Thoracic aorta (tissue), 2 donors: ENCODE results near the gene SDK2. TPM values are rescaled to one million over a fixed set of nuclear protein-coding genes. Genes with fewer than 3 reads are reported as not detected.

Source experiments
- ATAC-seq: fragments of 150-250 bp; one replicate; pipeline ENCODE4 v1.8.0; 2017; ENCODE audit warnings: low read depth; ENCODE audit not compliant: insufficient number of reproducible peaks, low FRiP score
- DNase-seq: peaks from one replicate; pipeline ENCODE4 v3.0.0-alpha.2; 2020; ENCODE audit warnings: low spot score
- H3K27ac ChIP-seq, 2 donors: fragments of 200-600 bp; sonication (generic); 1 replicate in 1 of 2; 2 replicates in 1 of 2; pipeline ENCODE4 v1.5.1; 2016; ENCODE audit warnings: mild to moderate bottlenecking in 2 of 2, moderate library complexity in 2 of 2
- H3K27me3 ChIP-seq: fragments of 200-600 bp; sonication (generic); replicated peaks from 2 replicates; pipeline ENCODE4 v1.6.0; 2016; ENCODE audit warnings: mild to moderate bottlenecking; ENCODE audit not compliant: insufficient read depth
- H3K36me3 ChIP-seq: fragments of 200-600 bp; sonication (generic); one replicate; pipeline ENCODE4 v1.5.1; 2016
- H3K4me1 ChIP-seq, 2 donors: fragments of 200-600 bp; sonication (generic); 1 replicate in 1 of 2; 2 replicates in 1 of 2; pipeline versions ENCODE4 v1.5.1 to v1.6.0; 2016; ENCODE audit warnings: low read depth in 2 of 2, mild to moderate bottlenecking in 1 of 2; ENCODE audit not compliant: control insufficient read depth in 1 of 2
- H3K4me3 ChIP-seq: fragments of 200-600 bp; sonication (generic); 2 replicates; pipeline ENCODE4 v1.5.1; 2016; ENCODE audit warnings: mild to moderate bottlenecking
- H3K9me3 ChIP-seq: fragments of 200-600 bp; sonication (generic); 2 replicates; pipeline ENCODE4 v1.5.1; 2016
- total RNA-seq, 2 donors: library from RNA; depleted of rRNA; stranded (reverse); fragments of >200 nt; gene quantifications; one replicate each; pipeline versions ENCODE4 v1.1.0 to v1.2.3, GENCODE V29; 2016
- TF ChIP-seq, protein P1 (sequence below): fragments of 200-600 bp; sonication (generic); IDR thresholded peaks from one replicate; pipeline ENCODE4 v1.5.1; 2019; ENCODE audit warnings: antibody characterized with exemption

The SDK2 gene
- total RNA-seq, 2 donors from 2014 or later = 6.0 to 8.9 TPM

DNA sequence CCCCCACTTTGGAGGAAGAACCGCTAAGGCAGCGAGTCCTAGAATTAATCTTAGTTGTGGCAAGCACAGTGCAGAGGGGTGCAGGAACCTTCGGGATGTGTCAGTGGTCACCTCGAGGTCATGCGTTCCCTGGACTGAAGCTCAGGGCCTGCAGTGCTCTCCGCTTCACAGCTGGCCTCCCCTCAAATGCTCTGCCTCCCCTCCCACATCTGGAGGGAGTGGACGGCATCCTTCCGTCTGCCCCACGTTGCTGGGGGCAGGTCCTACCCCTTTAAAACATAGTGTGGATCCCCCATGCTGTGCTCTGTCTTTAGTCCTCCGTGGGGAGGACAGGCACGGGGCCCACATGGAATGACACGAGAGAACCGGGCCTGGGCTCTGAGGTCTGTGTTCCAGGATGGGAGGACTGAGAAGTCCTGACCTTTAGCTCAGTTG, 232.9 kb downstream of the SDK2 start:
- Histone ChIP-seq H3K36me3 (no peaks in the 10 kb centered on the region), H3K4me1 (no peaks in the 10 kb centered on the region), H3K27ac (no peak overlapping the region), H3K4me3 (no peak overlapping the region), H3K9me3 (no peaks in the 10 kb centered on the region), H3K27me3 (no peaks in the 10 kb centered on the region)
- TF ChIP-seq, protein P1, sequence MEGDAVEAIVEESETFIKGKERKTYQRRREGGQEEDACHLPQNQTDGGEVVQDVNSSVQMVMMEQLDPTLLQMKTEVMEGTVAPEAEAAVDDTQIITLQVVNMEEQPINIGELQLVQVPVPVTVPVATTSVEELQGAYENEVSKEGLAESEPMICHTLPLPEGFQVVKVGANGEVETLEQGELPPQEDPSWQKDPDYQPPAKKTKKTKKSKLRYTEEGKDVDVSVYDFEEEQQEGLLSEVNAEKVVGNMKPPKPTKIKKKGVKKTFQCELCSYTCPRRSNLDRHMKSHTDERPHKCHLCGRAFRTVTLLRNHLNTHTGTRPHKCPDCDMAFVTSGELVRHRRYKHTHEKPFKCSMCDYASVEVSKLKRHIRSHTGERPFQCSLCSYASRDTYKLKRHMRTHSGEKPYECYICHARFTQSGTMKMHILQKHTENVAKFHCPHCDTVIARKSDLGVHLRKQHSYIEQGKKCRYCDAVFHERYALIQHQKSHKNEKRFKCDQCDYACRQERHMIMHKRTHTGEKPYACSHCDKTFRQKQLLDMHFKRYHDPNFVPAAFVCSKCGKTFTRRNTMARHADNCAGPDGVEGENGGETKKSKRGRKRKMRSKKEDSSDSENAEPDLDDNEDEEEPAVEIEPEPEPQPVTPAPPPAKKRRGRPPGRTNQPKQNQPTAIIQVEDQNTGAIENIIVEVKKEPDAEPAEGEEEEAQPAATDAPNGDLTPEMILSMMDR = no peak
- ATAC-seq (no peak), DNase-seq (no peak)

DNA sequence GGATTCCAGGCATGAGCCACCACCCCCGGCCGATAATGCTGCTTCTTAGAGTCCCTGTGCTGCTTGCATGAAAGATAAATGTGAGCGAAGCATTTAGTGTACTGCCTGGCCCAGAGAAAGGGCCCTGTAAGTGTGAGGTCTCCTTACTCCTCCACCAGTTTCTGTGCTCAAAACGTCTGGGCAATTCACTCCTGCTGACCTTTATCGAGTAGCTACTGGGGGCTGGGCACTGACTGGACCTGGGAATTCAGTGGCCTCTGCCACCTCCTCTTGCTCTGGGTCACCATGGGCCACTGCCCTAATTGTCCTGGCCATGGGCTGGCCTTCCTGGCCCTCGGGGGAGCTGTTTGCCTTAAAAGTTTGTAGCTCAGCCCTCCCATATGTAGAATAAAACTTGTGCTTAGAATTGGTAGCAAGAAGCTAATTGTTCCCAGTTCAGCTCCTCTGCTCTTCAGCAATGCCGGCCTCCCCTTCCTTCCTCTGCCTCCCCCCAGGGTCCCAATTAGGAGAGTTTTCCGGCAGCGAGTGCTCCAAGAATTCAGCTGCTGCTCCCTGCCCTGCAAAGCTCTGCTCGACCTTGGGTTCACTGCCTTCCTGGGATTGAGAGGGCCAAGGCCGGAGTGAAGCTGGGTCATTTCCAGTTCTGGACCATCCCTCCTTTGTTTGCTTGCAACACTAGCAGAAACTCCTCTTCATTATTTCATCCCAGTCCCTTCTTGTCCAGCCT, 233.5 kb downstream of the SDK2 start:
- ATAC-seq = no peak
- no peaks in the 10 kb centered on the region for H3K27me3 ChIP-seq
- H3K36me3 ChIP-seq = no peaks in the 10 kb centered on the region
- TF ChIP-seq, protein P1 = no peak
- no peaks in the 10 kb centered on the region for H3K4me1 ChIP-seq
- no peak overlapping the region for H3K4me3 ChIP-seq
- DNase-seq = no peak
- no peaks in the 10 kb centered on the region for H3K9me3 ChIP-seq
- H3K27ac ChIP-seq = no peak overlapping the region

DNA sequence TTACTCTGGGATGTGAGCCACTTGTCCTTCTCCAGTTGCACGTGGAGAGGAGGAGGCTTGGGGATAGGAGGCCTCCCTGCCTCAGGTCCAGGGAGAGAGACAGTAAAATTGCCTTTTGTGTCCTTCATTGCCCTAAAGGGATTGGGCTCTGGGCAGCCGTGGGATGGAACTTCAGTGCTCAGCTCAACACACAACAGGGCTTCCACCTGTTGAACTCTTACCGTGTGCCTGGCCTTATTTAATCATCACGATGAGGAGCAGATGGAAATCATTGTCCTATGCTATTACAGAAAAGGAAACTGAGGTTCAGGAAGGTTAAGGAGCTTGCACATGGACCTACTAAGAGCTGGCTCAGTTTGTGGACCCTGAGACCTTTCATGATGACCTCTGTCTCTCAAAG, 240.0 kb downstream of the SDK2 start:
- no peaks in the 10 kb centered on the region for H3K27me3 ChIP-seq
- H3K4me3 ChIP-seq = no peak overlapping the region
- H3K36me3 ChIP-seq = no peaks in the 10 kb centered on the region
- DNase-seq (no peak), ATAC-seq (no peak)
- TF ChIP-seq, protein P1 = no peak
- no peaks in the 10 kb centered on the region for H3K9me3 ChIP-seq
- H3K27ac ChIP-seq = no peak overlapping the region
- no peaks in the 10 kb centered on the region for H3K4me1 ChIP-seq

DNA sequence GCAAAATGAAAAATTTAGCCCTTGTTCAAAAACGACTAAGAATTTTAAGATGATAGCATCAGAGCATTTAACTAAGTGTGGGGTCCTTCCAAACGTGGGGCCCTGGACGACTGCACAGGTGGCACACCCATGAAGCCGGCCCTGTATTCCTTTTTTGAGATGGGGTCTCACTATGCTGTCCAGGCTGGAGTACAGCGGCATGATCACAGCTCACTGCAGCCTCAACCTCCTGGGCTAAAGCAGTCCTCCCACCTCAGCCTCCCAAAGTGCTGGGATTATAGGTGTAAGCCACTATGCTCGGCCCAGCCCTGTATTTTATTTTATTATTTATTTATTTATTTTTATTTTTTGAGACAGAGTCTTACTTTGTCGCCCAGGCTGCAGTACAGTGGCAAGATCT, 241.8 kb downstream of the SDK2 start:
- no peak for DNase-seq

DNA sequence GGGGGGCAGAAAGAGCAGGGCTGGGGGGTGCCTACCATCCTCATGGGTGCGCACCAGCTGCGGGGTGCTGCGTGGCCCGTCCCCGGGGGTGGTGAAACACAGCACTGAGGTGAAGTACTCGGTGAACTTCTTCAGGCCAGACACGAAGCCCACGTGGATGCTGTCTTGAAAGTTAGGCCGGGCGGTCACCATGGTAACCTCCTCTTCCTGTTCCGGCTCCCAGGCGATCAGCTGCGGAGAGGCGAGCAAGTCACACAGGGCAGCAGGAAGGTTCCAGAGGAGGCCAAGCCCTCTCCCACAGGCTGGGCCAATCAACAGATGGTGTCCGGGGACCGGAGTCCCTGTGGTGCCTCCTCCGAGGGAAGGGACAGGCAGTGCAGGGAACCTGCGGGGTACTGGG, 242.3 kb downstream of the SDK2 start:
- TF ChIP-seq, protein P1 = no peak
- H3K27me3 ChIP-seq = no peaks in the 10 kb centered on the region
- no peaks in the 10 kb centered on the region for H3K9me3 ChIP-seq
- DNase-seq (no peak), ATAC-seq (no peak)
- no peaks in the 10 kb centered on the region for H3K36me3 ChIP-seq
- H3K4me3 ChIP-seq = no peak overlapping the region
- no peak overlapping the region for H3K27ac ChIP-seq
- no peaks in the 10 kb centered on the region for H3K4me1 ChIP-seq

More for the DNA sequence above, 241.8 kb downstream of the SDK2 start:
- Histone ChIP-seq H3K4me3 (no peak overlapping the region), H3K36me3 (no peaks in the 10 kb centered on the region), H3K27me3 (no peaks in the 10 kb centered on the region), H3K27ac (no peak overlapping the region), H3K4me1 (no peaks in the 10 kb centered on the region), H3K9me3 (no peaks in the 10 kb centered on the region)
- TF ChIP-seq, protein P1 = no peak
- ATAC-seq = no peak
